PFSK-1 (cell line): ENCODE measurements around the gene GGT6.

Source experiments
- FOXP2 ChIP-seq: optimal IDR thresholded peaks from 2 replicates; pipeline ENCODE3; 2011; ENCODE audit warnings: borderline replicate concordance, control low read depth, inconsistent platforms; ENCODE audit not compliant: insufficient read depth; ENCODE audit errors: extremely low read length, extremely low read depth
- POLR2AphosphoS5 ChIP-seq: IDR thresholded peaks from 2 replicates; pipeline ENCODE4 v1.6.1; 2012; ENCODE audit warnings: low read depth, mild to moderate bottlenecking, control low read depth, low read length, moderate library complexity
- SIN3A ChIP-seq: IDR thresholded peaks from 2 replicates; pipeline ENCODE4 v1.6.1; 2012; ENCODE audit warnings: mild to moderate bottlenecking, low read length, moderate library complexity, borderline replicate concordance; ENCODE audit not compliant: insufficient read depth
- TAF1 ChIP-seq: IDR thresholded peaks from 2 replicates; pipeline ENCODE4 v1.6.1; 2012; ENCODE audit warnings: low read length, control low read depth, borderline replicate concordance; ENCODE audit not compliant: insufficient read depth
- TF ChIP-seq, protein P1 (sequence below), 2 experiments: IDR thresholded peaks; 2 replicates each; pipeline versions ENCODE4 v1.6.1 to v1.8.0; 2011 to 2012; ENCODE audit warnings: low read depth in 2 of 2, low read length in 2 of 2, control low read depth in 1 of 2, inconsistent platforms in 1 of 2, mild to moderate bottlenecking in 1 of 2, moderate library complexity in 1 of 2; ENCODE audit not compliant: insufficient read depth in 1 of 2

GGT6 gene

DNA sequence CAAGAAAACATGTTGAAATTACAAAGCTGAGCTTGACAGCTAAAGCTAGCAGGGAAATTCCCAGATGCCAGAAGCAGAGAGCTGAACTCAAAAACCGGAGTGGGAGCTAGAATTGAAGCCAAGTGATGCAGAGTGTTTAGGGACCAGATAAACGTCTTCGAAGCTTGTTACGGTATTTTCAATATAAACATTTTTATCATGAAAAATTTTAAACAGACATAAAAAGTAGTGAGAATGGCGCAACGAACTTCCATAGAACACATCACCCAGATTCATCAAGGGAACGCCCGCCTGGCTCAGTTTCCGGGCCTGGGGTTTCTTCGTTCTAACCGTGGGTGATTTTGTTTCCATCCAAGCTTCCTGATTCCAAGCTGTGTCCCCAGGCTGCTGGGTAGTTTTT lies 43.6 kb downstream of the GGT6 start:
- TF ChIP-seq, protein P1, sequence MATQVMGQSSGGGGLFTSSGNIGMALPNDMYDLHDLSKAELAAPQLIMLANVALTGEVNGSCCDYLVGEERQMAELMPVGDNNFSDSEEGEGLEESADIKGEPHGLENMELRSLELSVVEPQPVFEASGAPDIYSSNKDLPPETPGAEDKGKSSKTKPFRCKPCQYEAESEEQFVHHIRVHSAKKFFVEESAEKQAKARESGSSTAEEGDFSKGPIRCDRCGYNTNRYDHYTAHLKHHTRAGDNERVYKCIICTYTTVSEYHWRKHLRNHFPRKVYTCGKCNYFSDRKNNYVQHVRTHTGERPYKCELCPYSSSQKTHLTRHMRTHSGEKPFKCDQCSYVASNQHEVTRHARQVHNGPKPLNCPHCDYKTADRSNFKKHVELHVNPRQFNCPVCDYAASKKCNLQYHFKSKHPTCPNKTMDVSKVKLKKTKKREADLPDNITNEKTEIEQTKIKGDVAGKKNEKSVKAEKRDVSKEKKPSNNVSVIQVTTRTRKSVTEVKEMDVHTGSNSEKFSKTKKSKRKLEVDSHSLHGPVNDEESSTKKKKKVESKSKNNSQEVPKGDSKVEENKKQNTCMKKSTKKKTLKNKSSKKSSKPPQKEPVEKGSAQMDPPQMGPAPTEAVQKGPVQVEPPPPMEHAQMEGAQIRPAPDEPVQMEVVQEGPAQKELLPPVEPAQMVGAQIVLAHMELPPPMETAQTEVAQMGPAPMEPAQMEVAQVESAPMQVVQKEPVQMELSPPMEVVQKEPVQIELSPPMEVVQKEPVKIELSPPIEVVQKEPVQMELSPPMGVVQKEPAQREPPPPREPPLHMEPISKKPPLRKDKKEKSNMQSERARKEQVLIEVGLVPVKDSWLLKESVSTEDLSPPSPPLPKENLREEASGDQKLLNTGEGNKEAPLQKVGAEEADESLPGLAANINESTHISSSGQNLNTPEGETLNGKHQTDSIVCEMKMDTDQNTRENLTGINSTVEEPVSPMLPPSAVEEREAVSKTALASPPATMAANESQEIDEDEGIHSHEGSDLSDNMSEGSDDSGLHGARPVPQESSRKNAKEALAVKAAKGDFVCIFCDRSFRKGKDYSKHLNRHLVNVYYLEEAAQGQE (IDR thresholded peaks at IDR 0.05; ENCODE audit: insufficient read depth in 1 of 2, low read depth in 2 of 2, low read length in 2 of 2) = no peak
- no peak for TF ChIP-seq POLR2AphosphoS5
- no peak for TF ChIP-seq TAF1
- no peak for TF ChIP-seq FOXP2
- TF ChIP-seq SIN3A = no peak

GRCh38 chr17:4515501-4515900 lies 44.9 kb downstream of the GGT6 start:
- no peak for TF ChIP-seq TAF1
- TF ChIP-seq POLR2AphosphoS5 = no peak
- TF ChIP-seq FOXP2 = no peak
- TF ChIP-seq, protein P1 (IDR thresholded peaks at IDR 0.05; ENCODE audit: insufficient read depth in 1 of 2, low read depth in 2 of 2, low read length in 2 of 2) = no peak
- no peak for TF ChIP-seq SIN3A

DNA sequence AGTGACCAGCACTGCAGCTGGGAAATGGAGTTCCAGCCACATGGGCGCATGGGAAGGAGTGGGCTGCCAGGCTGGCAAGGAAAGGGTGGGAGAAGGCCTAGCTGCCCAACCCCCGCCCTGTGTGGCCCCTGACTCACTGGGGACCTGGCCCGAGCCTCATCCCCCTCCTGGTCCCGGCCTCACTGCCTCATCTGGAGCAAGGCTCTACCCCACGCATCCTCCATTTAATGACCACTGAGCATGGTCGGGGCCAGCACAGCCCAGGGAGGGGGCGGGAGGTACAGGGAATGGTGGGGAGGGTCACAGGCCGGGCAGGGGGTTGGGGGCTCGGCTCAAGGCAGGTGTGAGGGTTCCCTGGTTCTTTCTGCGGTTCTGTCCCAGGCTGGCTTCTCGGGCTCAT lies 45.6 kb downstream of the GGT6 start:
- no peak for TF ChIP-seq SIN3A
- no peak for TF ChIP-seq POLR2AphosphoS5
- no peak for TF ChIP-seq FOXP2
- TF ChIP-seq TAF1 = no peak
- TF ChIP-seq, protein P1 (IDR thresholded peaks at IDR 0.05; ENCODE audit: insufficient read depth in 1 of 2, low read depth in 2 of 2, low read length in 2 of 2) = no peak

DNA sequence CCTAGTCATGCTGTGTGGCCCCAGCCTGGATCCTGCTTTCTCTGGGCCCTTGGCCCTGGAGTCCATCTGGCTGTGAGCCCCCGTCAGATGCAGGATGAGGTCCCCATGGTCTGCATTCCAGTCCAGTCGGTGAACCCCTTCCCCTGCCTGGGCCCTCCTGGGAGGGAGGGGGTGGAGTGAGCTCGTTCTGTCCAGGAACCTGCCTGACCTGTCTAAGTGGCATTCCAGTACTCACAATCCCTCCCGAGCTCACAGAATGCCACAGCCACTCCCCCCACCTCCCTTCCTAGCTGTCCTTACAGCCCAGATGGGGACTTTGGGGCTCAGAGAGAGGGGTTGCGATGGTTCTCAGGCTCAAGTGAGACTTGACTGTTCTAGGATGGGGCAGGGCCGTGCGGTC lies 46.2 kb downstream of the GGT6 start:
- TF ChIP-seq, protein P1 (IDR thresholded peaks at IDR 0.05; ENCODE audit: insufficient read depth in 1 of 2, low read depth in 2 of 2, low read length in 2 of 2) = no peak
- TF ChIP-seq POLR2AphosphoS5 (no peak), TAF1 (no peak), SIN3A (no peak), FOXP2 (no peak)

DNA sequence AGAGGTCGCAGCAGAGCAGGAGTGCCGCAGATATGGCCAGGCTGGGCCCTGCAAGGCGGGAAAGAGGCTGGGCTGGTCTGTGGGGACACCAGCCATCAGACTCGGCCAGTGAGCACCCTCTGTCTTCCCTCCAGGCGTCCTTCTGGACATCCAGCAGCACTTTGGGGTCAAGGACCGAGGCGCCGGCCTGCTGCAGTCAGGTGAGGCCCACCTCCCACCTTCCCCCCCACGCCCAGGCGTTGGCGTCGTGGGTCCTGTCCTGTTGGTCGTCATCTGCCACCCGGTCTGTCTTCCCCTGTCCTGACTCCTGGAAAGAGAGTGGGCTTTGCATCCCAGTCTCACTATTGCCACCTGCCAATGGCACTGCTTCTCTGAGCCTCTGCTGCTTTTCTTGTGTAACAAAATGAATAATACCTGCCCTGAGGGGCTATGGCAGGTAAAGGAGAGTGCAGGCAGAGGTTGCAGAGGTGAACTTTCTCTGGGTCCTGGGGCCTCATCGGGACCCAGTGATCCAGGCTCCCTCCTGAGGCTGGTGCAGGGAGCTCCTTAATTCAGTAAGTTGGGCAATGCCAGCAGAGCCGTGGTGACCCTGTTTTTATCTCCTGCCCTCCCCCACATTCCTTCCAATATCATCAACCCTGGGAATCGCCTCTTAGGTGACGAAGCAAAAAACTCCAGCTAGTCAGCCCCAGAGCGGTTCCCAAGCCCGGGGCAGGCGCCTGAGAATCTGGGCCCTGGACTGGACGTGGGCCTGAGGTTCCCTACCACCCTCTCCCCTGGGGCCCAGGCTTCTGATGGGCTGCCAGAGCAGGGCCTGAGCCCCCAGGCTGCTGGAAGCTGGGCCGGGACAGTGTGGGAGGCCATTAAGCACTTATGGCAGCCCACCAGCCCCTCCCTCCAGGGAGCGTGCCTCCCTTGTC lies 47.0 kb downstream of the GGT6 start:
- TF ChIP-seq FOXP2 (no peak), SIN3A (no peak), POLR2AphosphoS5 (no peak), TAF1 (no peak)
- TF ChIP-seq, protein P1 (IDR thresholded peaks at IDR 0.05; ENCODE audit: insufficient read depth in 1 of 2, low read depth in 2 of 2, low read length in 2 of 2) = no peak
